ENCODE data around the gene RNF141.

- TF ChIP-seq ZNF623 (tag by site-specific recombination; IDR thresholded peaks at IDR 0.05), result no peak
- no peak for TF ChIP-seq YY1 (tag by site-specific recombination; IDR thresholded peaks at IDR 0.05)
- TF ChIP-seq CTCF (tag by site-specific recombination; IDR thresholded peaks at IDR 0.05), result no peak
- TF ChIP-seq ZNF398 (tag by site-specific recombination; IDR thresholded peaks at IDR 0.05), result no peak
- TF ChIP-seq ZNF114 (tag by site-specific recombination; IDR thresholded peaks at IDR 0.05), result no peak
- no peak for TF ChIP-seq ZNF211 (tag by site-specific recombination; IDR thresholded peaks at IDR 0.05; ENCODE audit: low read depth)
- no peak for TF ChIP-seq ZNF580 (tag by site-specific recombination; IDR thresholded peaks at IDR 0.05)
- TF ChIP-seq ZNF610 (tag by site-specific recombination; IDR thresholded peaks at IDR 0.05; ENCODE audit: borderline replicate concordance), result no peak
These were observed 57.4 kb downstream of the RNF141 start for GRCh38 chr11:10483584-10483983.
